Measurements from ENCODE around the gene ERBB2. TPM values are rescaled to one million over a fixed set of nuclear protein-coding genes. Genes with fewer than 3 reads are reported as not detected.

ERBB2 gene
- total RNA-seq, 1 experiment from 2014 or later: 216 TPM

- Histone ChIP-seq H3T11ph (ENCODE audit: low read length) (no peak overlapping the region), H2AK5ac (ENCODE audit: insufficient read length, low read length) (no peak overlapping the region), H2BK20ac (ENCODE audit: low read depth, low read length, poor library complexity, severe bottlenecking) (no peak overlapping the region), H2AFZ (ENCODE audit: low read length) (no peak overlapping the region), H3K79me2 (ENCODE audit: insufficient read depth, low read length) (peaks cover 2% of the 10 kb centered on the region; the same call in 1 of the 2 replicates), H4K91ac (ENCODE audit: insufficient read length, low read depth, low read length) (no peak overlapping the region), H3K4ac (ENCODE audit: low read depth, low read length) (no peak overlapping the region), H3K27me3 (ENCODE audit: insufficient read depth, low read length) (no peaks in the 10 kb centered on the region), H3K18ac (ENCODE audit: insufficient read length, low read depth, low read length) (no peak overlapping the region), H2BK120ac (ENCODE audit: low read depth, low read length, poor library complexity, severe bottlenecking) (no peak overlapping the region), H3K56ac (ENCODE audit: insufficient read length, low read depth, low read length) (no peak overlapping the region), H3K79me1 (ENCODE audit: insufficient read depth, low read depth, low read length, poor library complexity, severe bottlenecking) (no peaks in the 10 kb centered on the region), H3K9ac (ENCODE audit: extremely low read depth, insufficient read length, low read length) (no peak overlapping the region), H4K8ac (replicated peaks; ENCODE audit: insufficient read length, low read depth, low read length) (no peak overlapping the region), H2BK12ac (ENCODE audit: insufficient read length, low read depth, low read length) (no peak overlapping the region), H4K20me1 (ENCODE audit: control insufficient read depth, insufficient read depth, insufficient read length) (no peaks in the 10 kb centered on the region), H3K23me2 (ENCODE audit: insufficient read length, low read depth, low read length, poor library complexity, severe bottlenecking) (peaks cover 27% of the 10 kb centered on the region), H3K4me2 (ENCODE audit: insufficient read depth, insufficient read length, low read length) (no peak overlapping the region), H3K9me3 (ENCODE audit: control insufficient read depth, low read depth, low read length) (no peaks in the 10 kb centered on the region), H2BK15ac (ENCODE audit: low read depth, low read length) (no peak overlapping the region), H4K5ac (ENCODE audit: insufficient read length, low read depth, low read length) (no peak overlapping the region), H3K4me1 (ENCODE audit: insufficient read depth, low read length) (peaks cover 3% of the 10 kb centered on the region; the same call in 1 of the 2 replicates), H3K14ac (ENCODE audit: insufficient read depth, low read length) (no peak overlapping the region), H3K27ac (ENCODE audit: insufficient read length, low read depth, low read length) (no peak overlapping the region), H2BK5ac (ENCODE audit: insufficient read length, low read length) (no peak overlapping the region), H3K23ac (ENCODE audit: insufficient read length, low read depth, low read length) (no peak overlapping the region)
- no peaks in the 10 kb centered on the region; a peak in 2 of 7 replicates for H3K36me3 Mint-ChIP-seq (ENCODE audit: insufficient read depth in 1 of 3, low read depth in 3 of 3)
- peak overlapping the region; percentile 1 to 60; a peak in 3 of 5 replicates for H3K4me3 Mint-ChIP-seq
- H3K9me3 Mint-ChIP-seq: no peaks in the 10 kb centered on the region
- peaks cover 3% of the 10 kb centered on the region; the same call in 1 of the 2 replicates for H3K27me3 Mint-ChIP-seq (ENCODE audit: low read depth)
- no peak for TF ChIP-seq CTCF (conservative IDR thresholded peaks at IDR 0.05)
- peaks cover 31 to 38% of the 10 kb centered on the region in 2 experiments for H3K4me1 Mint-ChIP-seq
- peak overlapping the region; percentile 39 to 71 (median 52); a peak in 5 of 7 replicates for H3K27ac Mint-ChIP-seq
- no CpG with 5 or more reads among the region's 10 CpGs for whole genome bisulfite sequencing (ENCODE audit: extremely low coverage, insufficient read length, low lambda C conversion rate)
- no peak for DNase-seq
These were observed 36.7 kb downstream of the ERBB2 start for GRCh38 chr17:39736319-39737165.
